NK-92 (cell line): Measurements from ENCODE around the gene SEC61B.
"Not testable (repeated sequence)": the region's sequence is repeated elsewhere in the genome, so short reads cannot be mapped to it uniquely, and the experiment has no call there.

Experiments
- DNase-seq: peaks from one replicate; lab custom pipeline; 2025; ENCODE audit not compliant: unreplicated experiment; lab: John Stamatoyannopoulos, UW

Gene SEC61B

DNA sequence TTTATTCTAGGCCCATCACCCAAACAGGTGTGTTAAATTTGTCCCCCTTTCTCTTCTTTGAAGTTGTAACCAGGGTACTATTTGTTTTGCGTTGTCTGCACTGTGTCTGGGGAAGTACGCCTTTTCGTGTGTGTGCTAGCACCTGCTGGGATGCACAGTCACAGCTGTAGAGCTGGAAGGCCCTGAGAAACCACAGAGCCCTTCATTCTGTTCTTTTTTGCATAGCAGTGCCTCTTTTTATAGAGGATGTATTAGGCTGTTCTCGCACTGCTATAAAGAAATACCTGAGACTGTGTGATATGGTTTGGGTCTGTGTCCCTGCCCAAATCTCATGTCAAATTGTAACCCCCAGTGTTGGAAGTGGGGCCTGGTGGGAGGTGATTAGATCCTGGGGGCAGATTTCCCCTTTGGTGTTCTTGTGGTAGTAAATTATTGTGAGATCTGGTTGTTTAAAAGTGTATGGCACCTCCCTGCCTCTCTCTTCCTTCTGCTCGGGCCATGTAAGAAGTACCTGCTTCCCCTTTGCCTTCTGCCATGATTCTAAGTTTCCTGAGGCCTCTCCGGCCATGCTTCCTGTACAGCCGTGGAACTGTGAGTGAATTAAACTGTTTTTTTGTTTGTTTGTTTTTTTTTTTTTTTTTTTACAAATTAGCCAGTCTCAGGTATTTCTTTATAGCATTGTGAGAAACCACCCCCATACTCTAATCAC, 14.0 kb downstream of the SEC61B start:
- no peak for DNase-seq

DNA sequence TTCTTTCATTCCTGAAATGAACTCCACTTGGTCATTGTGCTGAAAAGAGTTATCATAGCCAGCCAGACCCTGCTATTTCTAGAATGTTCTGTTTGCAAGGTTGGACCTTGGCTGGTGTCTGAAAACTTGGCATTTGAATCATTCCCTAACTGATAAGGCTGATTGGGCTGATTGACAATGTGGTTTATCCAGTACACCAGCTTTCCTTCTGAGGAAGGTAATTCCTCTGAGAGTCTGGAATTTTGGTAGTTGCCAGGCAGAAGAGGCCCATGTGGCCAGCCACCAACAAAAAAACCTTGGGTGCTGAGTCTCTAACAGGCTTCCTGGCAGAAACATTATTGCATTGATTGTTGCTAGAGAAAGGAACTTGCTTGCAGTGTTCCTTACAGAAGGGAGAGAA, 15.3 kb downstream of the SEC61B start:
- no peak for DNase-seq

DNA sequence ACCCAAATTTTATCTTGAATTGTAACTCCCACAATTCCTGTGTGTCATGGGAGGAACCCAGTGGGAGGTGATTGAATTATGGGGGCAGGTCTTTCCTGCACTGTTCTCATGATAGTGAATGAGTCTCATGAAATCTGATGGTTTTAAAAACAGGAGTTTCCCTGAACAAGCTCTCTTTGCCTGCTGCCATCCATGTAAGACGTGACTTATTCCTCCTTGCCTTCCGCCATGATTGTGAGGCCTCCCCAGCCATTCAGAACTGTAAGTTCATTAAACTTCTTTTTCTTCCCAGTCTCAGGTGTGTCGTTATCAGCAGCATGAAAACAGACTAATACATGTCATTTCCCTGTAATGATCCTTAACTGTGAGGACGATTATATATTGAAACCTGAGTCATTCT, 15.8 kb downstream of the SEC61B start:
- DNase-seq: not testable (repeated sequence)

DNA sequence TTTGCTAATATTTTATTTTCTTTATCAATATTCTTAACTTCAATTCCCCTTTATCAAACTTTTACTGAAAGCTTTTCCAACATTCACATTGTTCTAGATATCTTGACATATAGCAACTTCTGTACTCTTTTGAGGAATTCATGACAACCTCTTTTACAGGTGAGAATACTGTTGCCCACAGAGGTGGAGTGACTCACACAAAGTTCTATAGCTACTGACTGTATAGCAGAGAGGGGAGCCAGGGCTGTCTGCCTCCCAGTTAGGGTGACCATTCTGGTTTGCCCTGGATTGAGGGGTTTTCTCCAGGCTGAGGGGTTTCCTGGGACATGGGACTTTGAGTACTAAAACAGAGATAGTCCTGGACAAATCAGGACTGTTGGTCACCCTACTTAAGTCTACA, 16.2 kb downstream of the SEC61B start:
- DNase-seq: no peak

DNA sequence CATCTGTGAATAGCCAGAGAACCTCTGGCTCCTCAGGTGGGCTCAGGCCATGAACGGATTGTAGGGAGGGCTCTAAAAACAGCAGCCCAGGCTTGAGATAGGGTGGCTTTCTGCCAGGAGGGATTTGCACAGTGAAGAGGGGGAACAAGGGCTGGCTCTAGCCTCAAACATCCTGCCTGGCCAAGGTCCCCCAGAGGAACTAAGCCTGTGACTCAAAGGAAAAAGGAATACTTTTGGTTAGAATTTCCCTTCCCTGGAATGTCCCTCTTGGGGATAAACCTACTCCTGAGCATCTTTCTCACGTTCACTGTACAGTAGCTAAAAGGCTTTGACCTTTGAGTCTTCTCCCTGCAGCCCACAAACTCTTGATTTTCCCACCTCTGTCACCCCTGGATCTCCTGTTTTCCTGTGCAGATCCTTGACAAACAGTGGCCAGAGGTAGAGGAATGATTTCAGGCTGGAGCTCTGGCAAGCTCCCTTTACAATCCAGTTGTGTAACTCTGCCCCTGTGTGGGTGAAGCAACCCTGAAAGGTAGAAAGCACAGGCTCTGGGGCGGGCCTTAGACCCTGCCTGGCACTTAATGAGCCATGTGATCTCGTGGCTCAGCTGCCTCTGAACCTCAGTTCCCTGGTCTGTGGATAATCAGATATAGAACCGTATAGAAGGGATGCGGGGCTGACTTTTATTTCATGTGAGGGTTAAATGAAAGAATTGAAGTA, 17.4 kb downstream of the SEC61B start:
- DNase-seq: no peak

DNA sequence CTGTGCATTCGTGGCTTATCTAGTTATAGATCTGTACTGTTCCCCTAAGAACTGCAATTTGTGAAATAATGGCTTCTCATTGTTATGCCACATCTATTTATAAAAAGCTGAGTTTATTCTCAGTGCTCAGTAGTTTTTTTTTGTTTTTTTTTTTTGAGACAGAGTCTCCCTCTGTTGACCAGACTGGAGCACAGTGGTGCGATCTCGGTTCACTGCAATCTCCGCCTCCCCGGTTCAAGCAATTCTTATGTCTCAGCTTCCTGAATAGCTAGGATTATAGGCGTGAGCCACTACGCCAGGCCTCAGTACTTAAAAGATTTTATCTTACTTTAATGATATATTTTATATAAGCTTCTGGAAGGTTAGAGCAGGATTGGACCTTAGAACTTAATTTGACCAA, 19.0 kb downstream of the SEC61B start:
- DNase-seq: no peak

DNA sequence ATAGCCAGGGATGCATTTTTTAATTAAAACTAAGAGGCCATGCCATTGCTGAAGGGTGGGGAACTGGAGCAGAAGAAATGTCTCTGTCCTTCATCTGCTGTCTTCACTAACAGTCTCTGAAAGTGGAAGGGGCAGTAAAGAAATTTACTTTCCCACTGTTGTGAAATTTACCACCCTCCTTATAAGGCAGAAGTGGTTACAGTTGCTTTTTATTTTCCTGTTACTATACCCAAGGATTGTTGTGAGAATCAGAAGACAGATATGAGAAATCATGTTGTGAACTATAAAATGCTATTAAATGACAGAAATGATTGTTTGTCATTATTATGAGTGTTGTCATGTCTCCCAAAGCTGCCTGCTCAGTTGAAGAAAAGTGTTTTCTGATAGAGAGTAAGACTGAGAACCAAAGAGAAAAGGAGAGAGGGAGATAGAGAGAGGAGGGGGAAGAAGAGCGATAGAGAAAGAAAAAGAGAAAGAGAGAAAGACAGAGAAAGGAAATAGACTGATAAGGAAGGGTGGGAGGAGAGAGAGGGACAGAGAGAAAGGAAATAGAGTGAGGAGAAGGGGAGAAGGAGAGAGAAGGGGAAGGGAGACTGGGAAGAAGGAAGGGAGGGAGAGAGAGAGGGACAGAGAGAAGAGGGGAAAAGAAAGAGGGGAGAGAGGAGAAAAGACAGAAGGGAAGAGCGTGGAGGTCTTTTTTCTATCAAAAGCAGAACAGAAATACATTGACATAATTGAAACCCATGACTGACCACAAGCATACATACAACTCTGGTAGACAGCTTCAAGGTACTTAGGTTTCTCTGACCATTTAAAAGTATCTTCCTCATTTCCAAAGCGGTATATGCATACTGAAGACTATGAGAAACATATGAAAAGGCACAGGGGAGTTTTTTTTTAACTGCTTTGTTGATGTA, 22.5 kb downstream of the SEC61B start:
- DNase-seq: no peak

DNA sequence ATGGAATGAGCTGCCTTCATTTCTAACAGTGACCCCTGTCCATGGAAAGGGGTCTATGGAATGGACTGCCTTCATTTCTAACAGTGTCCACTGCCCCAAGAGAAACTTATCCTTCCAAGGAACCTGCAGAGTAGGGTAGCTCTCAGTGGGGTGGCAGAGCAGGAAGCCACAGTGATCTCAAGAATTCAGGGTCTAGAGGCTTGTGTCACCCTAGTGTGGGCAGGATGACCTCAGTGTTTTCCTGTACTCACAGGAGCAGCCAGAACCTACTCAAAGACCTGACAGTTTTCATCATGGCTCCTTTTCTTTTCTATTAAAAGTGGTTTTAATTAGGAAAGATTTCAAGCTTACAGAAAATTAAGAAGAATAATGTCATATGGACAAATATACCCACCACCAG, 27.5 kb downstream of the SEC61B start:
- no peak for DNase-seq

DNA sequence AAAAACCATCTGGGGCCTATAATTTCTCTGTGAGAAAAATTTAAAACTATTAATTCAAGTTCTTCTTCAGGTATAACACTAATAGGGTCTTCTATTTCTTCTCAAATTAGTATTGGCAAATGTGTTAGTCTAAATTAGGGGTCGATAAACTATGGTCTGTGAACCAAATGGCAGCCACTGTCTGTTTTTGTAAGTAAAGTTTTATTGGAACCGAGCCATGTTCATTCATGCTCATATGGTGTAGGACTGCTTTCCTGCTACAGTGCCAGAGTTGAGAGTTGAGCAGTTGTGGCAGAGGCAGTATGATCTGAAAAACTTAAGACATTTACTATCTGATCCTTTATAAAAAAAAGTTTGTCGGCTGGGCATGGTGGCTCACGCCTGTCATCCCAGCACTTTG, 29.1 kb downstream of the SEC61B start:
- no peak for DNase-seq

DNA sequence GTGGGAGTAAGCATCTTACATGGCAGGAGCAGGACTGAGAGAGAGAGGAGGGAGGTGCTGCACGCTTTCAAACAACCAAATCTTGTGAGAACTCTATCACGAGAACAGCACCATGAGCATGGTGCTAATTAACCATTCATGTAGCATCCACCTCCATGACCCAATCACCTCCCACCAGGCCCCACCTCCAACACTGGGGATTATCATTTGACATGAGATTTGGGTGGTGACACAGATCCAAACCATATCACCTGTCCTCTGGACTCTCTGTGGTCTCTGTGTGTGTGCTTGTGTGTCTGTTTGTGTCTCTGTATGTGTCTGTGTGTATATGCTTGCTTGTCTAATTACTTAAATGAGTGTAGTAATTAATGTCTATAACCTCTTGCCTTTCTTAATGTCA, 31.1 kb downstream of the SEC61B start:
- DNase-seq: no peak

DNA sequence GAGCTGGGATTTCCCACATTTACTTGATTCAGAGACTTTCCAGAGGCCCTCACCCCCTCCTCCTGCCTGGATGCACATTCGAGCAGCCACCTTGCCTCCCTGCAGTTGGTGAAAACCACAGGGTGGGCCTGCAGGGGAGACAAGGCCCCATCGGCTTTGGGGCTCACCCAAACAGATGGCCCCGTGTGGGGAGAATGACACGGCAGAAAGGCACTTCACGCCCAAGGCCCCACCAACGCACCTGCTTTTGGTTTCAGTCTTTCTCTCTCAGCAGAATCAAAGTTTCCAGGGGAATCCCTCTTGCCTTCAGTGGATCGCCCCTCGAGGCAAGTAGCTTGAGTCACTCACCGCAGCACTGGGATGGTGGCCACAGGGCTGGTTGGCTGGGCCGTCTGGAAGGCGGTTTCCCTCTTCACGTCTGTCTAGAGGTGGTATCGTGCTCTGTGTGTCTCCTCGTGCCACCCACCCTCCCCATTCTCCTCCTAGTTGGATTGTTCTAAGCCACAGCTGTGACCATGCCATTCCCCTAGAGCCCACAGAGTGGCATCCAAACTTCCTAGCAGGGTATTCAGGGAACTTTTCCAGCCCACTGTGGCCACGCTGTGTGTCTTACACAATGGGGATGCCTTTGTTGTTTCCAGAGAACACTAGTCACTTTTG, 31.8 kb downstream of the SEC61B start:
- no peak for DNase-seq

DNA sequence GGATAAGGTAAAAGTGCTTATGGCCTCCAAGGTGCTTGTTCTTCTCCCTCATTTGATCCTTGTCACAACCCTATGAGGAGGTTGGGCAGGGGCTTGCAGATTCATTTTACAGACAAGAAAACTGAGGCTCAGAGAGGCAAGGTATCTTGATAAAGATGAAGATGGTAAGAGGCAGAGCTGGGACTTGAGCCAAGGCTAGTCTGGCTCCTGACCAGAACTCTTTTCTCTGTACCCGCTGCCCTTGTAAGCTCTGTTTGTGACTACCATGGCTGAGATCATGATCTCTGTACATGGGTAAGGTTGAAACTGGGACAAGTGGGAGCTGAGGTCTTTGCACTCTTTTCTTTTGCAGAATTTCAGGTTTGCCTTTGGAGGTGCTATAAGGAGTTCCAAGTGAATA, 33.6 kb downstream of the SEC61B start:
- no peak for DNase-seq

DNA sequence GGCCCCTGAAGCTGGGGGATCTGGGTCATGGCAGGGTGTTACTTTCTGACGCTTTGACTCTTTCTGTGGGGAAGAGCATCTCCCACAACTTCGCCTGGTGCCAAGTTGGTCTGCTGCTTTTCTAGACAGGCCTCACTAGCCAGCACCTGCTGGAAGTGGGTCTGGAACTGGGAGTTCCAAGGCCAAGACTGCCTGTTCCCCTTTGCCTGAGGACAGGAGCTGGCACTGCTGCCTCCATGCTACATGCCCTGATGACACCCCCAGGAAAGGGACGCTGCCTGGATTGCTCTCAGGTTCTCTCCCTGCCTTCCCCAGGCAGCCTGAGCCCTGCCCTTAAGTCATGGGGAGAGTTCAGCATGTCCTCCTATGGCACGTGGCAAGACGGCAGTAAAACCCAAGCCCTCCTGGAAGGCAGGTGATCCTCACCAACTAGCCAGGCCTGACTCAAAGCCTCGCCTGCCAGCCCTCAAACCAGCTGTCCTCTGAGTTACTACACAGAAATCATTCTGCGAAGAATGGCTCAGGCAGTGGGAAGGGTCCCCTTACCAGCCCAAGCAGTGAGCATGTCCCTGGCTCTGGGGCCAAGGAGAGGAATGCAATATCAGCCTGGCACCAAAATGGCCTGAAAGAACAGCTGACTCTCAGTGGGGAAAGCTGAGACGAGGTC, 35.8 kb downstream of the SEC61B start:
- no peak for DNase-seq

DNA sequence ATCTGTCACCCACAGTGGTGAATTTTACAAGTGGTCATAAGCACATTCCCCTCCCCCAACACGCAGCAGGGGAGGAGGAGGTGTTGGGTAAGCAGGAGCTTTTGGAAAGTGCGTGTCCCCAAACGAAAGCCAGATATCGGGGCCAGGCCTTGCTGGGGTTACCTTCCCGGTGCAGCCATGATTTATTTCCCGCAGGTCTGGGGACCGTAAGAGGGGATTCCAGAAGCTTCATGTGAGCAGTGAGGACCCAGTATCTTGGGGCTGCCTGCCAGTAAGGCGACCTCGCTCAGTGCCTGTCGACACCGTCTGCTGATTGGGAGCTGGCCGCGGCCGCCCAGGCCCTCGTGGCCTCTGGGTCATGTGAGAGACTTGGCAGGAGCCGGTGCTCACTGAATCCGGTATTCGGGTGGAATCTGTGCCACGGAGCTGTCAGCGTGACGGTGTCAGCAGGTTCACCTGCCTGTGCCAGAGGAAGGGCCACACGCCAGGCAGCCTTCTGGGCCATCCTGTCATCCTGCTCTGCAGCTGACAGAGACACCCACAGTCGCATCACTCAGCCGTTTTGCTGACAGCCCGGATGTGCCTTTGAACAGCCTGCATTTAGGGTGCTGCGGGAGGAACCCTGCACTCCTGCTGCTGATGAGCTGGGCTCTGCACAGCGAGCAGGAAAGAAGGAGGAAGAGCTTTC, 37.3 kb downstream of the SEC61B start:
- DNase-seq: no peak

DNA sequence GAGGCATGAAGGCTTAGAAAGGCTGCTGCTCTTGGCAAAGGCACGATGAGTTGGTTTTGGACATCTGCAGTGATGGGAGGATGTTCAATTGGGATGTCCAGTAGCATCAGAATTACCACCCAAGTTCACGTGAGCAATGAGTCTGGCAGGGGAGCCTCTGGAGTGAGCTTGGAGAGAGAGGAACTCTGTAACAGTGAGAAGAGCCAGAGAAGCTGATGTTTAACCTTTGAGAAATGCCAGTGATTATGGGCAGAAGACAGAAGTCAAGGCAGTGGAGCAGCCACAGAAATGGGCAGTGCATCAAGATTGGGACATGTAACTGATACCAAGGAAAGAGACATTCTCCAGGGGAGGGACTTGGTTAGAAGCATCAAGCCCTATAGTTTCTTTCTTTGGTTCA, 39.8 kb downstream of the SEC61B start:
- DNase-seq: no peak

DNA sequence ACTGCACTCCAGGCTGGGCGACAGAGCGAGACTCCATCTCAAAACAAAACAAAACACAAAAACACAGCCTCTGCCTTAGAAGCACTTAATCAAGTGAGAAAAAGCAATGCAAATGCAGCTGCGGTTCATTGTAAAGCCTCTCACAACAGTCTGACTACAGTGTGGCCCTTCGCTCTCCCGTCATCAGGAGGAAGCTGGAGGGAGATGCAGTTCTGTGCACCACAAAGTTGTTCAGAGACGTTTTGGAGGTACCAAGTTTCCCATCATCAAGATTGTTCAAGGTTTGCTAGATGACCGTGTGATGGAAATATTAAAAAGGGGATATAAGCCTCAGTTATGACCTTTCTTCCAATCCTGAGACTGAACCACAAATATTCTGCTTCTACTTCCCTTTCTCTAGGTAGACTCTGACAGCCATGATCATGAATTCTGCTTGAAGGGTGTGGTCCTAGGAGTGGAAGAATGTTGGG, 40.9 kb downstream of the SEC61B start:
- DNase-seq: no peak

DNA sequence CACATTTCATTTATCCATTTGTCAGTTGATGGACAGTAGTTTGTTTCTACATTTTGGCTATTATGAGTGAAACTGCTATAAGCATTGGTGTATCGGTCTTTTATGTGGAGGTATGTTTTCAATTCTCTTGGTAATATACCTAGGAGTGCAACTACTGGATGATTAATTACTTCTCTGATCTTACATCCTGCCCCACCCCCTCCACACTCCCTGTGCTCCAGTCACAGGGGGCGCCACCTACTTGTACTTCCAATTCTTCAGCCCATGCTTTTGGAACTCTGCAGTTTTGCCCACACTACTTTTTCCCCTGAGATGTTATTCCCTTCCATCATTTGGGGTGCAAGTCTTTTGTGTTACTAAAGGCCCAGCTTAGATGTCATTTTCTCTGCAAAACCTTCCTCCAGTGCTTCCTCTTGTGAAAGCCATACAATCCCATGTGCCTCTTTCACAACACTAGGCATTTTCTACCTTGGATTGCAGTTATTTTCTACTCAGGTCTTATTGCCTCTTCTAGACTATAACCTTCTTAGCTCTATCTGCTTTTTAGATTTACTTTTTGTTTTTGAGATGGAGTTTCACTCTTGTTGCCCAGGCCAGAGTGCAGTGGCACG, 42.1 kb downstream of the SEC61B start:
- DNase-seq: no peak

DNA sequence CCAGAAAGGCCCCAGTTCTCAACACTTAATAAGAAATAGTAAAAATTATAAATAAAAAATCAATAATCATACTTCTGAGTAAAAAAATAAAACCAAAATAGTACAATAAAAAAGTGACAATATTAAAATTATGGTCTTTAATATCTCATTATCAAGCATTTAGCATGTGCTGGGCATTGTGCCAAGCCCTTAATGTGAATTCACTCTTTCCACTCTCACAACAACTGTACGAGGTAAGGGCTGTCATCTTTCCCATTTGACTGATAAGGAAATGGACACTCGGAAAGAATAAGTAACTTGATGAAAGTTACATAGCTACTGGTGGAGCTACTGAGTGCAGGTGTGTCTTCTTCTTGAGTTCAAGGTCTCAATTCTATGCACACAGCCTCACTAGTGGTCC, 43.6 kb downstream of the SEC61B start:
- DNase-seq: no peak

DNA sequence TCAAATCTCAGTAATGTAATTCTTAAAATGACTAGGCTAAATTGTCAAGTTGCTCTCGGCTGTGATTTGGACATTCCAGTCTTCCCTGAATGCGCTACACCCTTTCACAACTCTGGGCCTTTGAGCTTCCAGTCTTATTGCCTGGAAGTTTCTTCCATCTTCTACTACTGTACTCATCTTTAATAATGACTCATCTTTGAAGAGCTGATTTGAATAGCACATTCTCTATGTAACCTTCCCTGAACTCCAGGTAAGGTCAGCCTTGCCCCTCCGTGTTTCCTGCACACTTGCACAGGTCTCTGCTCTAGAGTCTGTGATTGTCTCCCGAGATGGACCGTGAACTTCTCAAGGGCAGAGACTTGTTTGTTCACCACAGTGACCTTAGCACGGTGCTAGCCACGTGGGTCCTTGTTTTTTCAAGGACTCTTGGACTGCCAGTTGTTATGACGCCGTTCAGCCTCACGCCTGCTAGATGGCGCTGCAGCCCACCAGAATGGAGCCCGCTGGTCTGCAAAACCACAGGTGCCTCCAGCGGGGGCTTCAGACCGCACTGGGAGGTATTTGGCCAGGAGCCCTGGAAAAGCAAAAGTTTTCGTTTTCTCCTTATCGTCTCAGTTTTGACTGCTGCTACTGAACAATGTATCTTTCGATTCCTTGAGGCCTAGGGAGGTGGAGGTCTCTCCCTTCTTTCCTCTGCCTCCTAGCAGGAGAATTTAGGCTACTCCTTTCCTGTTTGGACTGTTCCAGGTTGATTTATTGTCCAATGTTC, 44.4 kb downstream of the SEC61B start:
- DNase-seq: no peak
